Osteoblast (primary cell): ENCODE measurements around the gene BCAN. TPM values are rescaled to one million over a fixed set of nuclear protein-coding genes. Genes with fewer than 3 reads are reported as not detected.

Experiments
- DNase-seq: peaks from one replicate; pipeline ENCODE4 v3.0.0; 2011; ENCODE audit warnings: low spot score, mixed read lengths; ENCODE audit not compliant: insufficient read length; ENCODE audit errors: missing footprints
- H2AFZ ChIP-seq: 2 replicates; pipeline ENCODE4 v1.6.0; 2011; ENCODE audit warnings: mild to moderate bottlenecking, low read length
- H3K27ac ChIP-seq: 2 replicates; pipeline ENCODE4 v1.5.1; 2011; ENCODE audit warnings: mild to moderate bottlenecking, low read depth, low read length, moderate library complexity
- H3K27me3 ChIP-seq: 2 replicates; pipeline ENCODE4 v1.6.0; 2012; ENCODE audit warnings: mild to moderate bottlenecking, control low read depth, inconsistent platforms, low read length, moderate library complexity; ENCODE audit not compliant: insufficient read depth
- H3K36me3 ChIP-seq: 2 replicates; pipeline ENCODE4 v1.5.1; 2011; ENCODE audit warnings: mild to moderate bottlenecking, low read length, control low read depth, moderate library complexity; ENCODE audit not compliant: insufficient read depth
- H3K4me1 ChIP-seq: 2 replicates; pipeline ENCODE4 v1.5.1; 2011; ENCODE audit warnings: mild to moderate bottlenecking, low read length, control low read depth, moderate library complexity; ENCODE audit not compliant: insufficient read depth
- H3K4me2 ChIP-seq: 2 replicates; pipeline ENCODE4 v1.6.0; 2011; ENCODE audit warnings: mild to moderate bottlenecking, low read length; ENCODE audit not compliant: insufficient read depth
- H3K4me3 ChIP-seq: fragments of 200-600 bp; sonication (generic); 3 replicates; pipeline ENCODE4 v1.5.1; 2012; ENCODE audit warnings: mild to moderate bottlenecking, low read length, inconsistent platforms; ENCODE audit not compliant: insufficient read depth
- H3K79me2 ChIP-seq: 2 replicates; pipeline ENCODE4 v1.6.0; 2012; ENCODE audit warnings: mild to moderate bottlenecking, low read length, control low read depth, inconsistent platforms; ENCODE audit not compliant: insufficient read depth
- H3K9me3 ChIP-seq: 2 replicates; pipeline ENCODE4 v1.5.1; 2011; ENCODE audit warnings: low read depth, low read length, control low read depth
- H4K20me1 ChIP-seq: 2 replicates; pipeline ENCODE4 v1.6.0; 2012; ENCODE audit warnings: mild to moderate bottlenecking, low read length, control low read depth; ENCODE audit not compliant: insufficient read depth
- CTCF ChIP-seq: IDR thresholded peaks from 2 replicates; pipeline ENCODE4 v1.5.1; 2011; ENCODE audit warnings: mild to moderate bottlenecking, low read depth, low read length, moderate library complexity; ENCODE audit errors: extremely low read depth
- total RNA-seq: library from RNA; depleted of rRNA; stranded (reverse); fragments of >200 nt; gene quantifications from 2 replicates; pipeline ENCODE4 v1.2.3, GENCODE V29; 2012

Gene BCAN
- total RNA-seq, 1 donor: not detected

DNA sequence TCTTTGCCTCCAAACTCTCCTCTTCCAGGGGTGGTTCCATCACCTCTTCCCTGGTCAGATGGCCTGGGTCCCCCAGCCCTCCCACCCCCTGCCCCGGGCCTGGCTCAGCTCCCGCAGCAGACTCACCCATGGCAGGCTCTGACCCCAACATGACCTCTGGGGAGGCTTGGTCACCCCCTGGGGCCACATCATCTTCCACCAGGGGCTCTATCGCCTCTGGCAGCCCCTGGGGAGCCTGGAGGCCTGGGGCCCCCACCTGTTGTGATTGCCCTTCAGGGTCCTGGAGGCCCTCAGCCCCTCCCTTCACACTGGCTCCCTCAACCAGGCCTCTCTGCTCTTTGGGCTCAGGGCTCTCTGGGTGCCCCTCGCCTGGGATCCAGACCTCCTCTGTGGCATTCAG lies 28.9 kb downstream of the BCAN start:
- Histone ChIP-seq H3K9me3 (no peaks in the 10 kb centered on the region), H3K27ac (no peak overlapping the region), H4K20me1 (no peaks in the 10 kb centered on the region), H3K4me3 (no peak overlapping the region), H3K79me2 (no peaks in the 10 kb centered on the region), H3K4me1 (peaks cover 6% of the 10 kb centered on the region), H3K27me3 (no peaks in the 10 kb centered on the region), H3K4me2 (no peak overlapping the region), H2AFZ (no peak overlapping the region), H3K36me3 (no peaks in the 10 kb centered on the region)
- no peak for TF ChIP-seq CTCF
- no peak for DNase-seq

DNA sequence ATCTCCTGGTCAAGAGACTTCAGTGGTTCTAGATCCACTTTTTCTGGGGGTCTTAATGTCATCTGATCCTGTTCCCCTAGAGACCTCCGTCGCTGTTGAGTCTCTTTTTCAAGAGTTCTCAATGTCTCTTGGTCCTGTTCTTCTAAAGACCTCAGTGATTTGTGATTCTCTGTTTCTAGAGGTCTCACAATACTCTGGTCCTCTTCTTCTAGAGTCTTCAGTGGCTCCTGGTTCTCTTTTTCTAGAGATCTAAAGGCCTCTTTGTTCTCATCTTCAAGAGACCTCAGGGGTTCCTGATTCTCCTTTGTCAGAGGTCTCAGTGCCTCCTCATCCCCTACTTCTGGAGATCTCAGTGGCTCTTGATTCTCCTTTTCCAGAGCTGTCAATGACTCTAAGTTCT lies 29.9 kb downstream of the BCAN start:
- Histone ChIP-seq H2AFZ (no peak overlapping the region), H3K4me1 (peaks cover 6% of the 10 kb centered on the region), H3K4me3 (no peak overlapping the region), H3K27ac (no peak overlapping the region), H3K79me2 (no peaks in the 10 kb centered on the region), H3K4me2 (no peak overlapping the region), H3K36me3 (no peaks in the 10 kb centered on the region), H3K27me3 (peaks cover under 1% of the 10 kb centered on the region), H3K9me3 (no peaks in the 10 kb centered on the region), H4K20me1 (no peaks in the 10 kb centered on the region)
- no peak for TF ChIP-seq CTCF
- DNase-seq: peak; percentile 30

GRCh38 chr1:156673387-156674121 lies 31.6 kb downstream of the BCAN start:
- H3K4me1 ChIP-seq: peaks cover 16% of the 10 kb centered on the region
- H2AFZ ChIP-seq: no peak overlapping the region
- H3K27ac ChIP-seq: no peak overlapping the region
- no peak overlapping the region for H3K4me2 ChIP-seq
- no peaks in the 10 kb centered on the region for H4K20me1 ChIP-seq
- peak; percentile 84 for DNase-seq
- no peaks in the 10 kb centered on the region for H3K9me3 ChIP-seq
- no peaks in the 10 kb centered on the region for H3K36me3 ChIP-seq
- no peak overlapping the region for H3K4me3 ChIP-seq
- no peak for TF ChIP-seq CTCF
- no peaks in the 10 kb centered on the region for H3K79me2 ChIP-seq
- H3K27me3 ChIP-seq: peaks cover 8% of the 10 kb centered on the region

DNA sequence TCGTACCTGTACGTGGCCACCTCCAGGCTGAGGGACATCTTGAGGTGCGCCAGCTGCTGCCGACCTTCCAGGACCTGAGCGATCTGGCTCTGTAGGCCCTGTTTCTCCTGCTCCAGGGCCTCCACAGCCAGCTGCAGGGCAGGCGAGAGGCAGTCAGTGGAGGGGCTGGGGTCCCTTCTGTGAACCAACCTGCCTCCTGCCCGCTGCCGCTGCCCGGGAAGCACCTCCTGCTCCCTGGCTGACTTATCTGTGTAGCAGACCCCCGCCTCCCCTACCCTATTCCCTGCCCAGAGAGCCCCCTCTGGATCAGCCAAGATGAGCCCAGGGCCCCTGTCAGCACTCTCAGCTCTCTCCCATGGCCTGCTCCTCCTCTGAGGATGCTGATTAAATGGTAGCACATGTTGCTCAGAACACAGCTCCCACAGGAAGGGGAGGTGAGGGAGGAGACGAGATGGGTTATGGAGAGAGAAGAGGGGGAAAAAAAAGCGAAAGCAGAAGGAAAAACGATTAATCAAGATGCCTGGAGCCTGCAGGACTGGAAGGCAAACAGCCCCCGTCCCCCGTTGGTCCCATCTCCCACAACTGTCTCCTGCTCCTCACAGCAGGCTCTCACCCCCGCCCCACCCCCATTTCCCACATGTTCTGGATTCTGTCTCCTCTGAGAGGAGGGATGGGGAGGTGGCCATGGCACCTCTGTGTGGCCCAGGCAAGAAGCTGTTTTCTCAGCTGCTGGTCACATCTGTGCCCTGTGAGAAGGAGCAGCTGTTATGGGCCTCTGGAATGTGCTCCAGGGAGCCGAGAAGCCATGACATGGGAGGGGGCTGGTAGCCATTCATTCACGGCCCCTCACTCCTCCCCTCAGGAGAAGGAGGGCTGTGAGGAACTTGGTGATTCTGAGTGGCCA lies 33.5 kb downstream of the BCAN start:
- H3K27ac ChIP-seq: no peak overlapping the region
- peak overlapping the region; percentile 97 for H3K4me2 ChIP-seq
- H3K4me3 ChIP-seq: peak overlapping the region; percentile 68
- no peaks in the 10 kb centered on the region for H3K36me3 ChIP-seq
- no peak for TF ChIP-seq CTCF
- DNase-seq: peak; percentile 90
- H3K27me3 ChIP-seq: peaks cover 21% of the 10 kb centered on the region
- H2AFZ ChIP-seq: no peak overlapping the region
- no peaks in the 10 kb centered on the region for H4K20me1 ChIP-seq
- H3K4me1 ChIP-seq: peaks cover 16% of the 10 kb centered on the region
- no peaks in the 10 kb centered on the region for H3K79me2 ChIP-seq
- H3K9me3 ChIP-seq: no peaks in the 10 kb centered on the region
